GM23338 (cell line): ENCODE measurements around the gene GRID1. TPM values are rescaled to one million over a fixed set of nuclear protein-coding genes. Genes with fewer than 3 reads are reported as not detected.

Source experiments
- ATAC-seq: fragments of 200-7000 bp; cut with Tn5 transposase; 3 replicates; pipeline ENCODE4 v1.9.1; 2020
- DNase-seq: peaks from one replicate; pipeline ENCODE4 v3.0.0-alpha.2; 2015; ENCODE audit warnings: low spot score
- H2AFZ ChIP-seq: fragments of 200-600 bp; sonication (generic); 2 replicates; pipeline ENCODE4 v1.8.0; 2016; ENCODE audit warnings: antibody characterized with exemption, mild to moderate bottlenecking, moderate library complexity
- H3F3A ChIP-seq: fragments of 200-600 bp; sonication (generic); replicated peaks from 2 replicates; pipeline ENCODE4 v1.8.0; 2017; ENCODE audit warnings: antibody characterized with exemption, mixed run types, low read depth
- H3K27ac ChIP-seq: fragments of 200-600 bp; sonication (generic); 2 replicates; pipeline ENCODE4 v1.6.1; 2016; ENCODE audit warnings: low read depth
- H3K27me3 ChIP-seq: fragments of 200-600 bp; sonication (generic); 2 replicates; pipeline ENCODE4 v1.8.0; 2016; ENCODE audit warnings: mild to moderate bottlenecking, mixed run types, moderate library complexity; ENCODE audit not compliant: insufficient read depth
- H3K36me3 ChIP-seq: fragments of 200-600 bp; sonication (generic); 2 replicates; pipeline ENCODE4 v1.8.0; 2016; ENCODE audit warnings: mild to moderate bottlenecking; ENCODE audit not compliant: insufficient read depth
- H3K4me1 ChIP-seq: fragments of 200-600 bp; sonication (generic); 2 replicates; pipeline ENCODE4 v1.8.0; 2016; ENCODE audit warnings: mild to moderate bottlenecking, moderate library complexity; ENCODE audit not compliant: insufficient read depth
- H3K4me2 ChIP-seq: fragments of 200-600 bp; sonication (generic); 2 replicates; pipeline ENCODE4 v1.7.1; 2017; ENCODE audit warnings: mixed run types
- H3K4me3 ChIP-seq: fragments of 200-600 bp; sonication (generic); 2 replicates; pipeline ENCODE4 v1.6.1; 2016; ENCODE audit warnings: mixed run types
- H3K79me2 ChIP-seq: fragments of 200-600 bp; sonication (generic); replicated peaks from 2 replicates; pipeline ENCODE4 v1.8.0; 2017; ENCODE audit warnings: mild to moderate bottlenecking; ENCODE audit not compliant: insufficient read depth
- H3K9me2 ChIP-seq: fragments of 200-600 bp; sonication (generic); 2 replicates; pipeline ENCODE4 v1.8.0; 2017; ENCODE audit not compliant: insufficient read depth
- H4K20me1 ChIP-seq: fragments of 200-600 bp; sonication (generic); replicated peaks from 2 replicates; pipeline ENCODE4 v1.8.0; 2017; ENCODE audit warnings: mild to moderate bottlenecking; ENCODE audit not compliant: insufficient read depth
- H3K27ac Mint-ChIP-seq: 2 replicates; pipeline ENCODE4 v1.8.0; 2020; ENCODE audit warnings: inconsistent platforms, mild to moderate bottlenecking, moderate library complexity, mixed read lengths
- H3K27me3 Mint-ChIP-seq: 3 replicates; pipeline ENCODE4 v1.8.0; 2022; ENCODE audit warnings: low read depth, mild to moderate bottlenecking, moderate library complexity, mixed read lengths, inconsistent platforms; ENCODE audit not compliant: insufficient read depth, poor library complexity
- H3K36me3 Mint-ChIP-seq: 3 replicates; pipeline ENCODE4 v1.8.0; 2021; ENCODE audit warnings: low read depth, mild to moderate bottlenecking, inconsistent platforms, moderate library complexity, mixed read lengths
- H3K4me1 Mint-ChIP-seq: 3 replicates; pipeline ENCODE4 v1.8.0; 2020; ENCODE audit warnings: mild to moderate bottlenecking, inconsistent platforms, mixed read lengths
- H3K4me3 Mint-ChIP-seq: 3 replicates; pipeline ENCODE4 v1.8.0; 2021; ENCODE audit warnings: moderate library complexity, mild to moderate bottlenecking, inconsistent platforms, mixed read lengths
- H3K9me3 Mint-ChIP-seq: 3 replicates; pipeline ENCODE4 v1.8.0; 2020; ENCODE audit warnings: moderate library complexity, mild to moderate bottlenecking, inconsistent platforms, mixed read lengths
- CREB1 ChIP-seq: fragments of 250-450 bp; sonication (Bioruptor Pico); IDR thresholded peaks from 2 replicates; pipeline ENCODE4 v1.5.0; 2020; ENCODE audit warnings: low read depth, mild to moderate bottlenecking, moderate library complexity
- ETS1 ChIP-seq: IDR thresholded peaks from 2 replicates; pipeline ENCODE4 v1.6.1; 2016; ENCODE audit warnings: antibody characterized with exemption
- EZH2 ChIP-seq: fragments of 200-600 bp; sonication (generic); IDR thresholded peaks from one replicate; pipeline ENCODE4 v1.8.0; 2017; ENCODE audit warnings: antibody characterized with exemption, mild to moderate bottlenecking, low read depth; ENCODE audit not compliant: unreplicated experiment
- EZH2phosphoT487 ChIP-seq: fragments of 200-600 bp; sonication (generic); IDR thresholded peaks from one replicate; pipeline ENCODE4 v1.8.1; 2018; ENCODE audit warnings: antibody characterized with exemption; ENCODE audit not compliant: unreplicated experiment
- JUNB ChIP-seq: IDR thresholded peaks from one replicate; pipeline ENCODE4 v1.6.1; 2016; ENCODE audit warnings: antibody characterized with exemption; ENCODE audit not compliant: unreplicated experiment
- NANOG ChIP-seq: IDR thresholded peaks from 2 replicates; pipeline ENCODE4 v1.6.1; 2016; ENCODE audit warnings: antibody characterized with exemption, borderline replicate concordance
- POLR2AphosphoS5 ChIP-seq: IDR thresholded peaks from 2 replicates; pipeline ENCODE4 v1.6.1; 2016; ENCODE audit warnings: antibody characterized with exemption, low read depth
- REST ChIP-seq: IDR thresholded peaks from one replicate; pipeline ENCODE4 v1.6.1; 2018; ENCODE audit warnings: antibody characterized with exemption; ENCODE audit not compliant: unreplicated experiment
- STAT1 ChIP-seq: IDR thresholded peaks from one replicate; pipeline ENCODE4 v1.6.1; 2016; ENCODE audit warnings: antibody characterized with exemption; ENCODE audit not compliant: unreplicated experiment
- ZNF114 ChIP-seq: fragments of 250-450 bp; sonication (Bioruptor Pico); IDR thresholded peaks from 2 replicates; pipeline ENCODE4 v1.5.0; 2020; ENCODE audit warnings: mild to moderate bottlenecking, moderate library complexity
- ZNF331 ChIP-seq: fragments of 250-450 bp; sonication (Bioruptor Pico); IDR thresholded peaks from 2 replicates; pipeline ENCODE4 v1.5.0; 2020; ENCODE audit warnings: low read depth, mild to moderate bottlenecking, moderate library complexity
- ZNF462 ChIP-seq: fragments of 250-450 bp; sonication (Bioruptor Pico); IDR thresholded peaks from 2 replicates; pipeline ENCODE4 v1.5.0; 2020; ENCODE audit warnings: mild to moderate bottlenecking, moderate library complexity
- polyA plus RNA-seq: library from polyadenylated mRNA; unstranded; fragments of >200 nt; fragmentation: Nextera tagmentation; extraction: Ambion mirVana; gene quantifications from 2 replicates; pipeline ENCODE4 v1.2.1, GENCODE V29; 2016
- total RNA-seq: library from RNA; depleted of rRNA; stranded (reverse); fragments of >200 nt; shearing (Covaris generic); gene quantifications from 2 replicates; pipeline ENCODE4 v1.2.3, GENCODE V29; 2014
- TF ChIP-seq, protein P1 (sequence below), 2 experiments: fragments of 200-600 bp in 1 of 2; sonication (generic) in 1 of 2; conservative IDR thresholded peaks; 2 replicates each; pipeline versions ENCODE4 v1.5.1 to v1.6.1; 2016 to 2017; ENCODE audit warnings: antibody characterized with exemption in 2 of 2, low read depth in 2 of 2, mild to moderate bottlenecking in 2 of 2, moderate library complexity in 1 of 2

GRID1 gene
- total and polyA plus RNA-seq, 2 experiments from 2014 or later: 0.14 to 0.15 TPM

DNA sequence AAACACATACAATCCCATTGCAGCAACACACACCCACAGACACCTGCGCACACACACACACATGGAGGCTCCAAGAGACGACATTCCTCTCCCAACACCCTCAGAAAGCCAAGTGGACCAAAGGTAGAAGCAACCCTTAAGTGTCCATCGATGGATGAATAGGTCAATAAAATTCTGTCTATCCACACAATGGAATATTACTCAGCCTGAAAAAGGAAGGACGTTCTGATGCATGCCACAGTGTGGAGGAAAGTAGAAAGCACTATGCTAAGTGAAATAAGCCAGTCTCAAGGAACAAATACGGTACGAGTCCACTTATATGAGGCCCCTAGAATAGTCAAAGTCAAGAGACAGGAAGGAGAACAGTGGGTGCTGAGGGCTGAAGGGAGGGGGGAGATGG is 174.4 kb downstream of the GRID1 start:
- Histone ChIP-seq H3K4me3 (no peak overlapping the region), H3K79me2 (no peaks in the 10 kb centered on the region), H4K20me1 (no peaks in the 10 kb centered on the region), H3K36me3 (no peaks in the 10 kb centered on the region), H3K27me3 (no peaks in the 10 kb centered on the region), H3K9me2 (no peaks in the 10 kb centered on the region), H3K4me2 (no peak overlapping the region), H3K4me1 (no peaks in the 10 kb centered on the region), H3K27ac (no peak overlapping the region), H2AFZ (no peak overlapping the region), H3F3A (no peaks in the 10 kb centered on the region)
- DNase-seq: no peak
- Mint-ChIP-seq H3K36me3 (no peaks in the 10 kb centered on the region; the same call in 2 of the 3 replicates), H3K9me3 (no peaks in the 10 kb centered on the region; the same call in 2 of the 3 replicates), H3K27me3 (peaks cover 5% of the 10 kb centered on the region), H3K27ac (no peak overlapping the region), H3K4me1 (no peaks in the 10 kb centered on the region), H3K4me3 (no peak overlapping the region)
- TF ChIP-seq NANOG (no peak), ETS1 (no peak), EZH2phosphoT487 (no peak), STAT1 (no peak), JUNB (no peak), ZNF462 (CRISPR knock-in tag) (no peak), EZH2 (no peak), ZNF331 (CRISPR knock-in tag) (no peak), CREB1 (CRISPR knock-in tag) (no peak), ZNF114 (CRISPR knock-in tag) (no peak), POLR2AphosphoS5 (no peak), REST (no peak)
- TF ChIP-seq, protein P1, sequence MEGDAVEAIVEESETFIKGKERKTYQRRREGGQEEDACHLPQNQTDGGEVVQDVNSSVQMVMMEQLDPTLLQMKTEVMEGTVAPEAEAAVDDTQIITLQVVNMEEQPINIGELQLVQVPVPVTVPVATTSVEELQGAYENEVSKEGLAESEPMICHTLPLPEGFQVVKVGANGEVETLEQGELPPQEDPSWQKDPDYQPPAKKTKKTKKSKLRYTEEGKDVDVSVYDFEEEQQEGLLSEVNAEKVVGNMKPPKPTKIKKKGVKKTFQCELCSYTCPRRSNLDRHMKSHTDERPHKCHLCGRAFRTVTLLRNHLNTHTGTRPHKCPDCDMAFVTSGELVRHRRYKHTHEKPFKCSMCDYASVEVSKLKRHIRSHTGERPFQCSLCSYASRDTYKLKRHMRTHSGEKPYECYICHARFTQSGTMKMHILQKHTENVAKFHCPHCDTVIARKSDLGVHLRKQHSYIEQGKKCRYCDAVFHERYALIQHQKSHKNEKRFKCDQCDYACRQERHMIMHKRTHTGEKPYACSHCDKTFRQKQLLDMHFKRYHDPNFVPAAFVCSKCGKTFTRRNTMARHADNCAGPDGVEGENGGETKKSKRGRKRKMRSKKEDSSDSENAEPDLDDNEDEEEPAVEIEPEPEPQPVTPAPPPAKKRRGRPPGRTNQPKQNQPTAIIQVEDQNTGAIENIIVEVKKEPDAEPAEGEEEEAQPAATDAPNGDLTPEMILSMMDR (conservative IDR thresholded peaks at IDR 0.05; ENCODE audit: low read depth in 2 of 2): no peak
- no peak for ATAC-seq
